ENCODE measurements around the gene CEACAM19.

The CEACAM19 gene

DNA sequence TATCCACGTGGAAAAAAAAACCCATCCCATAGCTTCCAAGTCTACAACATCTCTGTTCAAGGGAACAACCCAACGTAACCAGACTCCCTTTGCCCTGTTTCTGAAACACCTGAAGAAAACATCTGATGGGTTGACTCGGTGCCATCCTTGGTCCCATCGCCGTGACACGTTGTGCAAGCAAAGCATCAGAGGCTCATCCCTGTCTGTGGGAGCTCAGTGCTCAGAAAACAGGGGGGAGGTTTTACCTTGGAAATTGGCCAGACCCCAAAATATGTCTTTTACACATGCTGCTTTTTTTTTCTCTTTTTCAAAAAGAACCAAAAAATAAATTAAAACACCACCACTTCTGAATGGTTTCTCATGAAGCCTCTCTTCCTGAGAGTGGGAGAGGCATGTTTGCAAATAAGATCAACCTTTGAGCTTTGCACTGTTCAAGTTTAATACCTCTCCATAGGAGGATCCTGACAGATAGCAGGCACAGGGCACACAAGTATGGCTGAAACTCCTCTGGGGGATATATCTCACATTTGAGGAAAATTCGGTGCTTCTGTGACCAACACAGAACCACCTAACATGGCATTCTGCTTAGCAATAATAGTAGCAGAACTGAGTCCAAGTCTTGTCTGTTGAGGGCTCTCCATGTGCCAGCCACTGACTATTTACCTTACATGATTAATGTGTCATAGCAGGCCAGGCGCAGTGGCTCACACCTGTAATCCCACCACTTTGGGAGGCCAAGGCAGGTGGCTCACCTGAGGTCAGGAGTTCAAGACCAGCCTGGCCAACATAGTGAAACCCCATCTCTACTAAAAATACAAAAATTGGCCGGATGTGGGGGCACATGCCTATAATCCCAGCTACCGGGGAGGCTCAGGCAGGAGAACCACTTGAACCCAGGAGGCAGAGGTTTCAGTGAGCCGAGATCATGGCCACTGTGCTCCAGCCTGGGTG, 34.6 kb upstream of the CEACAM19 start:
- Histone ChIP-seq H3K36me3 (ENCODE audit: insufficient read depth, low read length) (no peaks in the 10 kb centered on the region), H3K4me1 (ENCODE audit: insufficient read depth, low read length) (no peaks in the 10 kb centered on the region), H3K4me3 (ENCODE audit: low read length) (no peak overlapping the region), H3K27me3 (ENCODE audit: insufficient read depth, low read length) (peaks cover 3% of the 10 kb centered on the region), H3K9me3 (ENCODE audit: low read length) (no peaks in the 10 kb centered on the region), H2AFZ (ENCODE audit: low read depth, low read length) (no peak overlapping the region)

DNA sequence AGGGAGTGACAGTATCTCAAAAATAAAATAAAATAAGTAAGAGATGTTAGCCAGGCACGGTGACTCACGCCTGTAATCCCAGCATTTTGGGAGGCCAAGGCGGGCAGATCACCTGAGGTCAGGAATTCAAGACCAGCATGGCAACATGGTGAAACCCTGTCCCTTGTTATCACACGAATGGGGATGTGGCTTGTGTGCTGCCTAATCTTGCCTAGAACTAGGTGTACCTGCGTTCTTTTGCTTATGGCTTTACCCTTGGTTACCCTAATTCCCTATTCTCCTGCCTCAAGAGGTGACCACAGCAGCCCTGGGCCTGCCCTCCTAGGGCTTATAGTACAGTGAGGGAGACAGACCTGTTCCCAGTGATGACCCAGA, 33.9 kb upstream of the CEACAM19 start:
- no peaks in the 10 kb centered on the region for H3K36me3 ChIP-seq (ENCODE audit: insufficient read depth, low read length)
- H3K4me1 ChIP-seq (ENCODE audit: insufficient read depth, low read length): no peaks in the 10 kb centered on the region
- no peak overlapping the region for H2AFZ ChIP-seq (ENCODE audit: low read depth, low read length)
- H3K9me3 ChIP-seq (ENCODE audit: low read length): no peaks in the 10 kb centered on the region
- H3K27me3 ChIP-seq (ENCODE audit: insufficient read depth, low read length): peaks cover 8% of the 10 kb centered on the region
- H3K4me3 ChIP-seq (ENCODE audit: low read length): no peak overlapping the region

DNA sequence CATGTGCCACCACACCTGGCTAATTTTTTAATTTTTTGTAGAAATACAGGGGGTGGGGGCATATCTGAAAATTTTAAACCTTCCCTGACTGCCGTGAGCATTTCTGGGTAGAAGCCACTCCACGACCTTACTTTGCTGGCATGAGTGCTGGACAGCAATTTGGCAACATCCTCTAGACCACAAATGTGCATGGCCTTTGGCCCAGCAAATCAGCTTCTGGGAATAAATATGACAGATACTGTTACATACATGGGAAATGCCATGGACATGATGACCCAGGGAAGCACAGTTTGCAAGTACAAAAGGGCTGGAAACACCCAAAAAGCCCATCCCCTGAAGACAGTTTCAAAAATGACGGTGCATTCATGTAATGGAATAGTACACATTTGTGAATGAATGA, 30.8 kb upstream of the CEACAM19 start:
- Histone ChIP-seq H3K27me3 (ENCODE audit: insufficient read depth, low read length) (peaks cover 10% of the 10 kb centered on the region), H3K4me1 (ENCODE audit: insufficient read depth, low read length) (no peaks in the 10 kb centered on the region), H3K9me3 (ENCODE audit: low read length) (no peaks in the 10 kb centered on the region), H2AFZ (ENCODE audit: low read depth, low read length) (no peak overlapping the region), H3K4me3 (ENCODE audit: low read length) (no peak overlapping the region), H3K36me3 (ENCODE audit: insufficient read depth, low read length) (no peaks in the 10 kb centered on the region)

- H2AFZ ChIP-seq (ENCODE audit: low read depth, low read length): no peak overlapping the region
- peaks cover 10% of the 10 kb centered on the region for H3K27me3 ChIP-seq (ENCODE audit: insufficient read depth, low read length)
- no peaks in the 10 kb centered on the region for H3K9me3 ChIP-seq (ENCODE audit: low read length)
- H3K4me3 ChIP-seq (ENCODE audit: low read length): no peak overlapping the region
- H3K4me1 ChIP-seq (ENCODE audit: insufficient read depth, low read length): no peaks in the 10 kb centered on the region
- H3K36me3 ChIP-seq (ENCODE audit: insufficient read depth, low read length): no peaks in the 10 kb centered on the region
These were observed 29.6 kb upstream of the CEACAM19 start for GRCh38 chr19:44641501-44642265.

GRCh38 chr19:44642377-44642776, 28.9 kb upstream of the CEACAM19 start:
- peaks cover 10% of the 10 kb centered on the region for H3K27me3 ChIP-seq (ENCODE audit: insufficient read depth, low read length)
- no peaks in the 10 kb centered on the region for H3K9me3 ChIP-seq (ENCODE audit: low read length)
- no peak overlapping the region for H3K4me3 ChIP-seq (ENCODE audit: low read length)
- H3K36me3 ChIP-seq (ENCODE audit: insufficient read depth, low read length): peaks cover 2% of the 10 kb centered on the region
- no peak overlapping the region for H2AFZ ChIP-seq (ENCODE audit: low read depth, low read length)
- H3K4me1 ChIP-seq (ENCODE audit: insufficient read depth, low read length): no peaks in the 10 kb centered on the region

GRCh38 chr19:44643605-44644401, 27.5 kb upstream of the CEACAM19 start, which contains the start of gene PVR:
TSS of gene PVR (plus strand) at chr19:44643910. CDS start at chr19:44644097, 187 bp downstream.
- Histone ChIP-seq H2AFZ (ENCODE audit: low read depth, low read length) (peak within 1 kb of the TSS; percentile 97), H3K36me3 (ENCODE audit: insufficient read depth, low read length) (peaks cover 4% of the 10 kb centered on the region), H3K4me1 (ENCODE audit: insufficient read depth, low read length) (no peaks in the 10 kb centered on the region), H3K9me3 (ENCODE audit: low read length) (no peaks in the 10 kb centered on the region), H3K4me3 (ENCODE audit: low read length) (peak within 1 kb of the TSS; percentile 76), H3K27me3 (ENCODE audit: insufficient read depth, low read length) (peaks cover 10% of the 10 kb centered on the region)

- H2AFZ ChIP-seq (ENCODE audit: low read depth, low read length): peak overlapping the region; percentile 97
- H3K4me3 ChIP-seq (ENCODE audit: low read length): peak overlapping the region; percentile 76
- H3K9me3 ChIP-seq (ENCODE audit: low read length): no peaks in the 10 kb centered on the region
- peaks cover 5% of the 10 kb centered on the region for H3K36me3 ChIP-seq (ENCODE audit: insufficient read depth, low read length)
- no peaks in the 10 kb centered on the region for H3K4me1 ChIP-seq (ENCODE audit: insufficient read depth, low read length)
- peaks cover 10% of the 10 kb centered on the region for H3K27me3 ChIP-seq (ENCODE audit: insufficient read depth, low read length)
These were observed 26.8 kb upstream of the CEACAM19 start for GRCh38 chr19:44644402-44645016.

- no peak overlapping the region for H3K4me3 ChIP-seq (ENCODE audit: low read length)
- peaks cover 10% of the 10 kb centered on the region for H3K27me3 ChIP-seq (ENCODE audit: insufficient read depth, low read length)
- peaks cover 13% of the 10 kb centered on the region for H3K36me3 ChIP-seq (ENCODE audit: insufficient read depth, low read length)
- no peaks in the 10 kb centered on the region for H3K9me3 ChIP-seq (ENCODE audit: low read length)
- no peaks in the 10 kb centered on the region for H3K4me1 ChIP-seq (ENCODE audit: insufficient read depth, low read length)
- H2AFZ ChIP-seq (ENCODE audit: low read depth, low read length): no peak overlapping the region
These were observed 25.8 kb upstream of the CEACAM19 start for GRCh38 chr19:44645407-44646048.

GRCh38 chr19:44646049-44646416, 25.2 kb upstream of the CEACAM19 start:
- Histone ChIP-seq H2AFZ (ENCODE audit: low read depth, low read length) (no peak overlapping the region), H3K4me3 (ENCODE audit: low read length) (no peak overlapping the region), H3K4me1 (ENCODE audit: insufficient read depth, low read length) (no peaks in the 10 kb centered on the region), H3K27me3 (ENCODE audit: insufficient read depth, low read length) (peaks cover 10% of the 10 kb centered on the region), H3K9me3 (ENCODE audit: low read length) (no peaks in the 10 kb centered on the region), H3K36me3 (ENCODE audit: insufficient read depth, low read length) (peaks cover 17% of the 10 kb centered on the region)

DNA sequence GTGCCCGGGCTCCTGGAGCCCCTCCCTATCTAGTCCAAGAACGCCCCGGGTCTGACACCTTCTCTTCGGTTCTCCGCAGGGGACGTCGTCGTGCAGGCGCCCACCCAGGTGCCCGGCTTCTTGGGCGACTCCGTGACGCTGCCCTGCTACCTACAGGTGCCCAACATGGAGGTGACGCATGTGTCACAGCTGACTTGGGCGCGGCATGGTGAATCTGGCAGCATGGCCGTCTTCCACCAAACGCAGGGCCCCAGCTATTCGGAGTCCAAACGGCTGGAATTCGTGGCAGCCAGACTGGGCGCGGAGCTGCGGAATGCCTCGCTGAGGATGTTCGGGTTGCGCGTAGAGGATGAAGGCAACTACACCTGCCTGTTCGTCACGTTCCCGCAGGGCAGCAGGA, 24.1 kb upstream of the CEACAM19 start:
- Histone ChIP-seq H3K27me3 (ENCODE audit: insufficient read depth, low read length) (peaks cover 5% of the 10 kb centered on the region), H3K36me3 (ENCODE audit: insufficient read depth, low read length) (peaks cover 22% of the 10 kb centered on the region)

DNA sequence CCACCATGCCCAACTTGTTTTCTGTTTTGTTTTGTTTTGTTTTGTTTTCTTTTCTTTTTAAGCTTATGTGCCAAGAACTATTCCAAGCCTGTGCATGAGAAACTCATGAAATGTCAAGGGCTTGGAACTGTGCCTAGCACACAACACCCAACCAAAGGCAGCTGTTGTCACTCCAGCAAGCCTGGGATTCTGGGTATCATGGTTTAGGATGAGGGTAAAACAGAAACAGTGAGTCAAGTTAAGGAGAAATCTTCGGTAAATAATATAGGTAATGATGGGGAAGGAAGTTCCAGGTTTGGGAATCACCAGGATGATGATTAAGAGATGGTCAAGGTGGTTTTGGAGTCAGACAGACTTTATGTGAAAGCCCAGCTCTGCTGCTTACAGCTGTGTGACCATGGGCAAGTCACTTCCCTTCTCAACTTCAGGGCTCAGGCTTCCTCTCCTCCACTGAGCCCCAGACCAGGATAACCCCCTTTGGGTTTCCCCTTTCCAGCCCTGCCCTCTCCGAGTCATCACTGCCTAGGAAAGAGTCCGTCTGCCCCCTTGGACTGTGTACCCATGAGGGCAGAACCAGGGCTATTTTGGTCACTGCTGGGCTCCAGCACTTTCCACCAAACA, 22.5 kb upstream of the CEACAM19 start:
- H3K27me3 ChIP-seq (ENCODE audit: insufficient read depth, low read length): no peaks in the 10 kb centered on the region
- peaks cover 22% of the 10 kb centered on the region for H3K36me3 ChIP-seq (ENCODE audit: insufficient read depth, low read length)
- H3K4me1 ChIP-seq (ENCODE audit: insufficient read depth, low read length): no peaks in the 10 kb centered on the region
- H2AFZ ChIP-seq (ENCODE audit: low read depth, low read length): no peak overlapping the region
- H3K9me3 ChIP-seq (ENCODE audit: low read length): no peaks in the 10 kb centered on the region
- H3K4me3 ChIP-seq (ENCODE audit: low read length): no peak overlapping the region

More for the DNA sequence above, 24.1 kb upstream of the CEACAM19 start:
- Histone ChIP-seq H3K4me3 (ENCODE audit: low read length) (no peak overlapping the region), H3K4me1 (ENCODE audit: insufficient read depth, low read length) (no peaks in the 10 kb centered on the region), H2AFZ (ENCODE audit: low read depth, low read length) (no peak overlapping the region), H3K9me3 (ENCODE audit: low read length) (no peaks in the 10 kb centered on the region)

All from neuron (in vitro differentiated cells).